ENCODE measurements around the gene DISC1.

The DISC1 gene

GRCh38 chr1:232038706-232039677 is 412.4 kb downstream of the DISC1 start:
- no peak for DNase-seq (ENCODE audit: low read depth, low spot score)

GRCh38 chr1:232040260-232040659 is 413.7 kb downstream of the DISC1 start:
- DNase-seq (ENCODE audit: low read depth, low spot score), result no peak

GRCh38 chr1:232044728-232045127 is 418.1 kb downstream of the DISC1 start:
- DNase-seq (ENCODE audit: low read depth, low spot score), result no peak

- no peak for DNase-seq (ENCODE audit: low read depth, low spot score)
These were observed 418.8 kb downstream of the DISC1 start for GRCh38 chr1:232045139-232045994.

GRCh38 chr1:232046451-232047306 is 420.1 kb downstream of the DISC1 start:
- DNase-seq (ENCODE audit: low read depth, low spot score), result no peak

GRCh38 chr1:232047473-232047872 is 420.9 kb downstream of the DISC1 start:
- DNase-seq (ENCODE audit: low read depth, low spot score), result no peak

GRCh38 chr1:232048481-232048880 is 421.9 kb downstream of the DISC1 start:
- DNase-seq (ENCODE audit: low read depth, low spot score), result no peak

GRCh38 chr1:232049335-232049734 is 422.7 kb downstream of the DISC1 start:
- DNase-seq (ENCODE audit: low read depth, low spot score), result no peak

- no peak for DNase-seq (ENCODE audit: low read depth, low spot score)
These were observed 430.8 kb downstream of the DISC1 start for GRCh38 chr1:232057217-232057895.

- no peak for DNase-seq (ENCODE audit: low read depth, low spot score)
These were observed 431.3 kb downstream of the DISC1 start for GRCh38 chr1:232057896-232058274.

- DNase-seq (ENCODE audit: low read depth, low spot score), result no peak
These were observed 433.3 kb downstream of the DISC1 start for GRCh38 chr1:232059726-232060374.

GRCh38 chr1:232062967-232063366 is 436.4 kb downstream of the DISC1 start:
- DNase-seq (ENCODE audit: low read depth, low spot score), result no peak

- no peak for DNase-seq (ENCODE audit: low read depth, low spot score)
These were observed 439.9 kb downstream of the DISC1 start for GRCh38 chr1:232066521-232066920.

- no peak for DNase-seq (ENCODE audit: low read depth, low spot score)
These were observed 447.7 kb downstream of the DISC1 start for GRCh38 chr1:232074265-232074664.

GRCh38 chr1:232077809-232078208 is 451.2 kb downstream of the DISC1 start:
- DNase-seq (ENCODE audit: low read depth, low spot score), result no peak

GRCh38 chr1:232084584-232085223 is 458.1 kb downstream of the DISC1 start:
- no peak for DNase-seq (ENCODE audit: low read depth, low spot score)

GRCh38 chr1:232090816-232091215 is 464.2 kb downstream of the DISC1 start:
- DNase-seq (ENCODE audit: low read depth, low spot score), result no peak

Data from brain pericyte (primary cell).